ENCODE measurements around the gene SEMA6D.

DNA sequence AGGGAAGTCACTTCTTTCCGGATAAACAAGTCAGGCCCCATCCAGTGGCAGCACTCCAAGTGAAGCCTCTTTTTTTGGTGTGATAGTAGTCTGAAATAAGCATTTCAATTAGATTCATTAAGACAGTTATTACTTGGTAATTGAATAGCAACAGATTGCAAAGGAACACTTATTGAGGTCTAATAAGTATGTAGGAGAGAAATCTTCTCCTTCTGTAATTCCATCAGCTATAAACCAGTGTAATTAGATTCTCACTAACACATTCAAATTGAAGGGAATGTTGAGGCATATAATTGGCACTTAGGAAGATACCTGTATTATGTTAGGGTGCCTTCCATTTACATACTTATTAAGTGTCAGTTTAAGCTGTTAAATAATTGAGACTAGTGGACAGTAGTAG, 73.9 kb downstream of the SEMA6D start:
- TF ChIP-seq CTCF (IDR thresholded peaks at IDR 0.05; ENCODE audit: low read length) (no peak), EZH2 (optimal IDR thresholded peaks at IDR 0.05; ENCODE audit: low read depth, low read length) (no peak), EZH2phosphoT487 (IDR thresholded peaks at IDR 0.05; ENCODE audit: low read length) (no peak)

Measured in MM.1S (cell line).